Measurements from ENCODE around the gene PIK3C2G.

PIK3C2G gene

GRCh38 chr12:18562531-18562930 lies 301.2 kb downstream of the PIK3C2G start:
- no peak for DNase-seq (ENCODE audit: low read depth)

DNA sequence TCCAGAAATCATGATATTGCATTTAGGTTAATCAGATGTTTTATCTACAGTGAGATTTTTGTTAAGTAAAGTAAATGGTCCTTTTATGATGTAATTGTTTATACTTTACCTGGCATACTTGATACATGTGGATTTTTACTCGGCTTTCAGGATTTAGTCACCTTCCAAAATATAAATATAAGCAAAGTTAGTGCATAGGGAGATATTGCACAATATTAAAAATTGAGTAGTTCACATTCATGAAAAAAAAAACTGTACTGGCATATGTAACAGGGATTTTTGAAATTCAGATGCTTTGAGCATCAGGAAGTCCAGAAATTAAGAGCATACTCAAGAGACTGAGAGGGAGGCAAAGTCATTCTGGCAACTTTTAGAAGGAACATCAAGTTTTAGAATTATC lies 303.0 kb downstream of the PIK3C2G start:
- no peak for DNase-seq (ENCODE audit: low read depth)

DNA sequence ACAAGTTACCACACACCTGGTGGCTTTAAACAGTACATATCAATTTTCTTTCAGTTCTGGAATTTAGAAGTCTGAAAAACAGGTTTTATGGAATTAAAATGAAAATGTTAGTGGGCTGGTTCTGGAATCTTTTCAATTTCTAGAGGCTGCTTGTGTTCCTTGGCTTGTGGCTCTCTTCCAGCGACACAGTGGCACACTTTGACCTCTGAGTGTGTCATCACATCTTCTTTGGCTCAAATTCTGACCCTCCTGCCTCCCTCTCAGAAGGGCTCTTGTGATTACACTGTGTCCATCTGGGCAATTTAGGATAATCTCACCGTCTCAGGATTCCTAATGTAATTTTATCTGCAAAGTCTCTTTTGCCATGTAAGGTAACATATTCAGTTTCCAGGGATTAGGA lies 306.5 kb downstream of the PIK3C2G start:
- no peak for DNase-seq (ENCODE audit: low read depth)

- DNase-seq (ENCODE audit: low read depth): no peak
These were observed 309.2 kb downstream of the PIK3C2G start for GRCh38 chr12:18570543-18570942.

DNA sequence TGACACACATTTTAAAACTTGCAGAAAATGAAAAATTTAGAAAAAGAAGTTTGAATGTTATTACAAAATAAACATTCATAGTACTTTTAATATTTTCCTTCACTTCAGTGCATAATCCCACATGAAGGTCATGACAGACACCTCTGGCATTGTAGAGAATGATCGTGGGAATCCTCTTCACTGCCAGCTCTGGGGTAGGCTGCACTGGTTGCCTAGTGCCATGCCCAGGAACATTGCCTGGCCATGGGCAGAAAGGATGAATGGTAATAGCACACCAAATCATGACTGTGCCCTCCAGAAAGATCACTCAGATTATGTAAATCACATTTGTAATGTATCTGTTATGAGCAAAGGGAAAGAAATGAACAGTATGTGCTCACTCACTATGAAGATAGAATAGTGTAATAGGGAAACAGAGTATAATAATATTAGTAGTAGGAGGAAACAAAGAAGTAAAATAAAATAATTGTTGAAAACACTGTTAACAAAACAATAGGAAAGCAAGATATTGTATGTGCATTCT lies 314.8 kb downstream of the PIK3C2G start:
- DNase-seq (ENCODE audit: low read depth): no peak

DNA sequence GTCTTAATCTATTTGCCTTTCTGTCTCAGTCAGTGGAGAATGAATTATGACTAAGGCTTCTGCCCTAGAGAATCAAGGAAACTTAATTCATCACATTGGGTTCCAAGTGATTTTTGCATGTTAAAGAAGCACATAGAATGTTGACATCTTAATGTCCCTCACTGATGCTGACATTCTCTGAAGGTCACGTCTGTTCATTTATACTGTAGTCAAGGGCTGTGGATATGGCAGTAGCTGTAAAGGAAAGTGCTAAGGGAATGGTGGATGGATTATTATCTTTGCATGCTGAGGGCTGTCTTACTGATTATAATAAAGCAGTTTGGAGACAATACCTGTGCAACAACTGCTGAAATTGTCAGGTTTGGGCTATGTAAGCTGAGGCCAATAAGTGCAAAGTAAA lies 315.3 kb downstream of the PIK3C2G start:
- no peak for DNase-seq (ENCODE audit: low read depth)

DNA sequence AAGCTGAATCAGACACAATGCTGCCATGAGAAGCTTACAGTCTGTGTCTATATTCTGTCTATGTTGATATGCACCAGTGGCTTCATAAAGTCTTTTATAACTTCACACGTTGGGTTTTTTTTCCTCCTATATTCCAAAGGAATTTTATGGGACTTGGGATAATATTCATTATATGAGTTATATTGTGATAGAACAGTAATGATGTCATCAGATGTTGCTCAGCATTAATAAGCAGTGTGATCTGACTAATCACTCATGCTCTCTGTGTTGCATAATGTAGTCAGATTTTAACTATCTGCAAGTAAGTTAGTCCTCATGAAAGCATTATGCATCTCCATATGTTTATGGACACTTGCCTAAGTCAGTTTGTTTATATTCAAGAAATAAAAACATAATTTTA lies 316.9 kb downstream of the PIK3C2G start:
- no peak for DNase-seq (ENCODE audit: low read depth)

- DNase-seq (ENCODE audit: low read depth): no peak
These were observed 319.0 kb downstream of the PIK3C2G start for GRCh38 chr12:18580291-18580690.

DNA sequence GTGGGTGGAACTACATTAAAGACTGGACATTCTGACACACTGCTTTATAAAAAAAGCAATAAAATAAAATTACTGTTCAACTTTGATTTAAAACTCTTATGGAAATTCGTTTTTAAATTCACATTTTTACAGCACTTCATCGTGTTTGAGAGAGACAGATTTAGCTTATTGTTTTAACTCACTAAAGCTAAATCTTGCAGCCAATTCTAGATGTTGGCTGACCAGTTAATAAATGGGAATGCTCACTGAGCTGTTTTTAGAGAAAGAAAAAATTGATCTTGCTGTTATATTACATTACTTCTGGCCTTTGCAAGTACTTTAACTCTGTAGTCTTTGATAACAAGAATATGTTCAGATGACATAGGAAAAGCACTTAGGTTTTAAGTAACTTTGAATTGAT lies 319.4 kb downstream of the PIK3C2G start:
- no peak for DNase-seq (ENCODE audit: low read depth)

DNA sequence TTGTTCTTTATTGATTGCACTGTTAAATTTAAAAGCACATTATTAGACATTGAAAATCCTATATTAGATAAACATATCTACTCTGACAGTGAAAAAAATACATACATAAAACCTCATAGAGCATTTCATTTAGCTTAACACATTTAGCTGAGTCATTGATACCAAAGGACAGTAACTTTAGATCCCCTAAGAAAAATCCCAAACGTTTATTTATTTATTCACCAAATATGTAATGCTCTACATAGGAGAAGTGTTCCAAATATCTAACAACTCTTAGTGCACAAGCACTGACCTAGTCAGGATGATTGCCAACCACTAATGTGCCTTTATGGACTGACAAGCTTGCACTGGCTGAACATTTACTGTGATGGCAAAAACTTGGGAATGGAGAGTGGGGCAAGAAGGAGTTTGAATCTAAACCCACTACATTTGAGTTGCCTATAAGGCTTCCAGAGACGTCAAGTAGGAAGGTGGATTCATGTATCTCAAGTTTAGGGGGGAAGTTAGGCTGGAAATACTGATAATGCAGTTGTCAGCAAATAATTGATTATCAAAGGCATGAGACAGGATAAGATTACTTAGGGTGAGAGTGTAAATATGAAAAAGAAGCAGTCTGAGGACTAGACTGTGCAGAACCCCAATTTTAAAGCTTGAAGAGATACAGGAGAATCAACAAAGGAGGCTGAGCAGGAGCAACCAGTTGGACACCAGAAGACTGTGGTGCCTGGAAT lies 320.1 kb downstream of the PIK3C2G start:
- no peak for DNase-seq (ENCODE audit: low read depth)

GRCh38 chr12:18583655-18584054 lies 322.3 kb downstream of the PIK3C2G start:
- DNase-seq (ENCODE audit: low read depth): no peak

DNA sequence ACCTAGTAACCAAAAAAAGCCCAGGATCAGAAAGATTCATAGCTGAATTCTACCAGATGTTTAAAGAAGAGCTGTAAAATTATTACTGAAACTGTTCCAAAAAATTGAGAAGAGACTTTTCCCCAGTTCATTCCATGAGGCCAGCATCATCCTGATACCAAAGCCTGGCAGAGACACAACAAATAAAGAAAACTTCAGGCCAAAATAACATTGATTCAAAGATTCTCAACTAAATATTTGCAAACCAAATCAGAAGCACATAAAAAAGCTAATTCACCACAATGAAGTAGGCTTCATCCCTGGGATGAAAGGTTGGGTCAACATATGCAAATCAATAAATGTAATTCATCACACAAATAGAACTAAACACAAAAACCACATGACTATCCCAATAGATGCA lies 325.3 kb downstream of the PIK3C2G start:
- no peak for DNase-seq (ENCODE audit: low read depth)

DNA sequence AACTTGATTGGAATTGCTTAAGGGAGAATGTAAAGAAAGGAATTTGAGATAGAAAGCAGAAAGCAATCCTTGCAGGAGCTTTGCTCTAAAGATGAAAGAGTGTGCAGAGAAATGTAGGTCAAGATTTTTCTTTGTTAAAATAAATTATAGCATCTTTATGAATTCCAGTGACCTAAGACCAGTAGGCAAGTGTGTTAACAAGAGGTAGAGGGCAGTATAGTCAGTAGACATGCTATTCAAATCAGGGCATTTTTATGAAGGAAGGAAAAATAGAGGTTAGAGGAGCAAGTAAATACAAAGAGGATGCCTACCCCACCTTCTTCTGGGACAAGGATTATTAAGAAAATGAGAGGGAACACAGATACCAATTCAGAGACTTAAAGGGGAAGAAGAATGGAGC lies 328.0 kb downstream of the PIK3C2G start:
- DNase-seq (ENCODE audit: low read depth): no peak

DNA sequence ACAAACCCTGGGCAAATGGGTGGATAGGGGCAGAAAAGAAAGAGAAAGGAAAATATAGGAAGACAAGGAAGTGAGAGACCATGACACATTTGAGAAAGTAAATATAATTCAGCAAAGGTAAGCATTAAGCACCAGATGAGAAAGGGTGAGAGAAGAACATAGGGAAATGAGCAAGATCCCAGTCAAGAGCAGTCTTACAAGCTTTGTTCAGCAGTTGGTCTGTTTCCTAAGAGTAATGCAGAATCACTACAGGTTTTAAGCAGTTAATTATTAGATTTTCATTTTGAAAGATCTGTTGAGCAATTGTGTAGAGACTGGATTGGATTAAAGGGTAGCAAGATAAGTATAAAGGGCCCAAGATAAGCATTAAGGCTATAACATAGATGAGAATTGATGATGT lies 330.2 kb downstream of the PIK3C2G start:
- DNase-seq (ENCODE audit: low read depth): no peak

- DNase-seq (ENCODE audit: low read depth): no peak
These were observed 334.1 kb downstream of the PIK3C2G start for GRCh38 chr12:18595412-18595811.

GRCh38 chr12:18601962-18602361 lies 340.6 kb downstream of the PIK3C2G start:
- no peak for DNase-seq (ENCODE audit: low read depth)

- DNase-seq (ENCODE audit: low read depth): no peak
These were observed 351.7 kb downstream of the PIK3C2G start for GRCh38 chr12:18612971-18613370.

DNA sequence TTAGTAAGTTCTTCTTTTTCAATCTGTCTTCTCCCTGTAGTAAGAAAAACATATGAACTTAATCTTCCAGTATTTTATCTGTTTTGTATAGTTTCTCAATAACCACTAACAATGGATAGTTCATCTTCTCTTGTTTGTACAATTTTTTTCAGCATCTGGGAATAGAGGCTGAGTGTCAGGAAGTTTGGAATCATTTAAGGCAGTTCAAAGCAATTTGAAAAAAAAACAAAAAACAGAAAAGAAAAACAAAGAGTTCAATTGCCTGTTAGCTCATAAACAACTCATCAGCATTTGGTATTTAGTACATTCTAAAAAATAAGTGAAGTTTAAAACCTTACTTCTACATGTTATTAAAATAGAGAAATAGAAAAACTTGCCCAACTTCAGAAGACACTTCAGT lies 359.7 kb downstream of the PIK3C2G start:
- no peak for DNase-seq (ENCODE audit: low read depth)

GRCh38 chr12:18629445-18629844 lies 368.1 kb downstream of the PIK3C2G start:
- no peak for DNase-seq (ENCODE audit: low read depth)

GRCh38 chr12:18629916-18630315 lies 368.6 kb downstream of the PIK3C2G start:
- no peak for DNase-seq (ENCODE audit: low read depth)

- DNase-seq (ENCODE audit: low read depth): no peak
These were observed 370.0 kb downstream of the PIK3C2G start for GRCh38 chr12:18631339-18631738.

DNA sequence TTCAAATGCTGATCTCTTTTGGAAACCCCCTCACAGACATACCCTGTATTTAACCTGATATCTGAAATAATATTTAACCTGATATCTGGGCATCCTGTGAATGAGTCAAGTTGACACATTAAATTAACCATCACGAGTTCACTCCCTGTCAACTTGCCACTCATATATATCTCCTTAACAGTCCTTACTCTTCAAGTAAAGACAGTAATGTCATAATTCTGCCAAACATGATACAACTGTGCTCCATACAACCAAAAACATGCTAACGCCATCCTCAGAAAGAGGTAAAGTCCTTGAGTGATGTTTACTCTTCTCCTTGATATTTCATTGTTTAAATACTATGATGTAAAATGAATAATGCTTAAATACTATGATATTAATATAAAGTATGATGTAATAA lies 371.5 kb downstream of the PIK3C2G start:
- DNase-seq (ENCODE audit: low read depth): no peak

GRCh38 chr12:18634382-18634781 lies 373.1 kb downstream of the PIK3C2G start:
- DNase-seq (ENCODE audit: low read depth): no peak

DNA sequence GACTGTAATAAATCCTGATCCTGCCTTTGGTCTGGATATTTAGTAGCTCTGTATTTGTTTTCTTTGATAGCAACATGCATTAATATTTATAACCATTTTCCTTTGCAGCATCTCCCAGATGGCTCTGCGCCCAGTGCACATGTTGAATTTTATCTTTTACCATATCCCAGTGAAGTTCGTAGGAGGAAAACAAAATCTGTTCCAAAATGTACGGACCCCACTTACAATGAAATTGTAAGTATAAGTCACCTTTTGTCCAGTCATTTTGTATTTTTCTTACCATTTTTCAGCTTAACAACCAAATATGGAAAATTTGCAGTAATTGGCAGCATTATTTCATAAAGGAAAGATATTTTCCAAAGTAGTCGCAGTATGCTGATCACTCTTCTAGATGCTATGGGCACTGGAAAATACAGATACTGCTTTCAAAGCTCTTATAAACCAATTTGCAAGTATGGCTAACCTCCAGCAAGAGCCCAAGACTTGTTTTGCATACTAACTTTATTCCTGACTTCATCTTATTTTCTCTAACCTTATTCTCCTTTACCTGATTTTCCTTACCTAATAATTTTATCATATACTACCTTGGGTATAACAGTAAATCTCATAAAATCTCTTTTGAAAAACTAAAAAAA lies 379.1 kb downstream of the PIK3C2G start:
- no peak for DNase-seq (ENCODE audit: low read depth)
